Glutamatergic neuron (in vitro differentiated cells): ENCODE data around the gene GOLIM4. TPM values are rescaled to one million over a fixed set of nuclear protein-coding genes. Genes with fewer than 3 reads are reported as not detected.
"Not testable (repeated sequence)": the region's sequence is repeated elsewhere in the genome, so short reads cannot be mapped to it uniquely, and the experiment has no call there.

Source experiments
- DNase-seq: peaks from one replicate; pipeline ENCODE4 v3.0.0; 2022
- H3K27ac Mint-ChIP-seq: one replicate; pipeline ENCODE4 v1.8.0; 2020; ENCODE audit warnings: mild to moderate bottlenecking, mixed read lengths, inconsistent platforms; ENCODE audit not compliant: unreplicated experiment
- H3K27me3 Mint-ChIP-seq: one replicate; pipeline ENCODE4 v1.8.0; 2020; ENCODE audit warnings: mild to moderate bottlenecking, moderate library complexity, mixed read lengths, inconsistent platforms; ENCODE audit not compliant: unreplicated experiment
- H3K36me3 Mint-ChIP-seq: one replicate; pipeline ENCODE4 v1.8.0; 2020; ENCODE audit warnings: mild to moderate bottlenecking, mixed read lengths, inconsistent platforms; ENCODE audit not compliant: unreplicated experiment
- H3K4me1 Mint-ChIP-seq: one replicate; pipeline ENCODE4 v1.8.0; 2020; ENCODE audit warnings: mild to moderate bottlenecking, low read depth, mixed read lengths, inconsistent platforms; ENCODE audit not compliant: unreplicated experiment
- H3K4me3 Mint-ChIP-seq: one replicate; pipeline ENCODE4 v1.8.0; 2020; ENCODE audit warnings: mild to moderate bottlenecking, mixed read lengths, inconsistent platforms; ENCODE audit not compliant: unreplicated experiment
- H3K9me3 Mint-ChIP-seq: one replicate; pipeline ENCODE4 v1.8.0; 2020; ENCODE audit warnings: mild to moderate bottlenecking, moderate library complexity, mixed read lengths, inconsistent platforms; ENCODE audit not compliant: unreplicated experiment
- long read RNA-seq: library from polyadenylated mRNA; unstranded; transcript quantifications from one replicate; pipeline ENCODE4 v2.0.0, GENCODE V29; 2020; ENCODE audit not compliant: unreplicated experiment
- total RNA-seq: library from RNA; stranded (reverse); fragmentation: NEBNext Ultra II Directional; extraction: Animal tissue kit (Norgen Biotek cat#: 25700); gene quantifications from one replicate; pipeline ENCODE4 v1.2.1, GENCODE V29; 2021; ENCODE audit not compliant: unreplicated experiment
- TF ChIP-seq, protein P1 (sequence below): fragments of 200-600 bp; sonication (generic); IDR thresholded peaks from one replicate; pipeline ENCODE4 v1.5.0; 2021; ENCODE audit not compliant: partially characterized antibody, unreplicated experiment

The GOLIM4 gene
- 31.7 TPM for total RNA-seq
- long read RNA-seq, partial matches to known transcripts: 0 of 4 reads
- long read RNA-seq, other reads (novel, unspliced or antisense): 2 of 4 reads

- peak within 1 kb of the TSS; percentile 99 for H3K4me3 Mint-ChIP-seq
- peaks cover 22% of the 10 kb centered on the region for H3K4me1 Mint-ChIP-seq
- no peaks in the 10 kb centered on the region for H3K36me3 Mint-ChIP-seq
- H3K27me3 Mint-ChIP-seq: peaks cover 6% of the 10 kb centered on the region
- H3K27ac Mint-ChIP-seq: peak within 1 kb of the TSS; percentile 99
- peak; percentile 96 for DNase-seq
- TF ChIP-seq, protein P1, sequence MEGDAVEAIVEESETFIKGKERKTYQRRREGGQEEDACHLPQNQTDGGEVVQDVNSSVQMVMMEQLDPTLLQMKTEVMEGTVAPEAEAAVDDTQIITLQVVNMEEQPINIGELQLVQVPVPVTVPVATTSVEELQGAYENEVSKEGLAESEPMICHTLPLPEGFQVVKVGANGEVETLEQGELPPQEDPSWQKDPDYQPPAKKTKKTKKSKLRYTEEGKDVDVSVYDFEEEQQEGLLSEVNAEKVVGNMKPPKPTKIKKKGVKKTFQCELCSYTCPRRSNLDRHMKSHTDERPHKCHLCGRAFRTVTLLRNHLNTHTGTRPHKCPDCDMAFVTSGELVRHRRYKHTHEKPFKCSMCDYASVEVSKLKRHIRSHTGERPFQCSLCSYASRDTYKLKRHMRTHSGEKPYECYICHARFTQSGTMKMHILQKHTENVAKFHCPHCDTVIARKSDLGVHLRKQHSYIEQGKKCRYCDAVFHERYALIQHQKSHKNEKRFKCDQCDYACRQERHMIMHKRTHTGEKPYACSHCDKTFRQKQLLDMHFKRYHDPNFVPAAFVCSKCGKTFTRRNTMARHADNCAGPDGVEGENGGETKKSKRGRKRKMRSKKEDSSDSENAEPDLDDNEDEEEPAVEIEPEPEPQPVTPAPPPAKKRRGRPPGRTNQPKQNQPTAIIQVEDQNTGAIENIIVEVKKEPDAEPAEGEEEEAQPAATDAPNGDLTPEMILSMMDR: no peak
- H3K9me3 Mint-ChIP-seq: peaks cover 12% of the 10 kb centered on the region
Measured at GRCh38 chr3:168095611-168096209, at the start of gene GOLIM4. Gene GOLIM4, minus strand, starts transcription at chr3:168095924. Its CDS starts 639 bp downstream, at chr3:168095285.

- Mint-ChIP-seq H3K36me3 (no peaks in the 10 kb centered on the region), H3K27ac (no peak overlapping the region), H3K27me3 (no peaks in the 10 kb centered on the region), H3K4me1 (no peaks in the 10 kb centered on the region), H3K4me3 (no peak overlapping the region), H3K9me3 (no peaks in the 10 kb centered on the region)
- TF ChIP-seq, protein P1: no peak
- DNase-seq: no peak
Measured at GRCh38 chr3:168141405-168141998, 45.8 kb upstream of the GOLIM4 start.

- no peaks in the 10 kb centered on the region for H3K36me3 Mint-ChIP-seq
- no peaks in the 10 kb centered on the region for H3K9me3 Mint-ChIP-seq
- no peak overlapping the region for H3K4me3 Mint-ChIP-seq
- H3K27ac Mint-ChIP-seq: no peak overlapping the region
- no peak for DNase-seq
- no peaks in the 10 kb centered on the region for H3K4me1 Mint-ChIP-seq
- no peaks in the 10 kb centered on the region for H3K27me3 Mint-ChIP-seq
- TF ChIP-seq, protein P1: no peak
Measured at GRCh38 chr3:168139947-168140346, 44.2 kb upstream of the GOLIM4 start.

DNA sequence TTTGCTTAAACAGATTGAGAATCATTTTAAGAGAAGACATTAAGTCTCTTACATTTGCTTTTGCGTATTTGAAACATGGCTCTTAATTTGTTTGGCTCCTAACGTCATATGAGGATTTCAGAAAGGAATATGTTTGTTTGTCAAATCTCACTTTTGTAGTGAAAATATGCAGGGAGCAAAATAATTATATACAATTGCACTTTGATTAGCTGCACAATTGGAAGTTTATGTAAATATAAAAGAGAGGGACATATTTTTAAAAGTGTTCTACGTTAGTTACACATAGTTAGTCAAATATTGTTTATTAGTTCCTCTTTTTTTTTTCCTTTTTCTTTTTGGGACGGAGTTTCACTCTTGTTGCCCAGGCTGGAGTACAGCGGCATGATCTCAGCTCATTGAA, 42.7 kb upstream of the GOLIM4 start:
- TF ChIP-seq, protein P1: no peak
- no peaks in the 10 kb centered on the region for H3K27me3 Mint-ChIP-seq
- no peak overlapping the region for H3K4me3 Mint-ChIP-seq
- no peak for DNase-seq
- no peak overlapping the region for H3K27ac Mint-ChIP-seq
- H3K9me3 Mint-ChIP-seq: no peaks in the 10 kb centered on the region
- H3K36me3 Mint-ChIP-seq: no peaks in the 10 kb centered on the region
- H3K4me1 Mint-ChIP-seq: no peaks in the 10 kb centered on the region

- H3K36me3 Mint-ChIP-seq: no peaks in the 10 kb centered on the region
- no peak overlapping the region for H3K4me3 Mint-ChIP-seq
- no peak for DNase-seq
- no peaks in the 10 kb centered on the region for H3K9me3 Mint-ChIP-seq
- H3K27me3 Mint-ChIP-seq: no peaks in the 10 kb centered on the region
- H3K27ac Mint-ChIP-seq: no peak overlapping the region
- TF ChIP-seq, protein P1: no peak
- H3K4me1 Mint-ChIP-seq: no peaks in the 10 kb centered on the region
Measured at GRCh38 chr3:168134931-168135330, 39.2 kb upstream of the GOLIM4 start.

DNA sequence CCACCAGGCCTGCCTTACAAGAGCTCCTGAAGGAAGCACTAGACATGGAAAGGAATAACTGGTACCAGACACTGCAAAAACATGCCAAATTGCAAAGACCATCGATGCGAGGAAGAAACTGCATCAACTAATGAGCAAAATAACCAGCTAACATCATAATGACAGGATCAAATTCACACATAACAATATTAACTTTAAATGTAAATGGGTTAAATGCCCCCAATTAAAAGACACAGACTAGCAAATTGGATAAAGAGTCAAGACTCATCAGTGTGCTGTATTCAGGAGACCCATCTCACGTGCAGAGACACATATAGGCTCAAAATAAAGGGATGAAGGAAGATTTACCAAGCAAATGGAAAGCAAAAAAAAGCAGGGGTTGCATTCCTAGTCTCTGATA, 34.5 kb upstream of the GOLIM4 start:
- H3K36me3 Mint-ChIP-seq, H3K4me1 Mint-ChIP-seq, DNase-seq, H3K27ac Mint-ChIP-seq, H3K9me3 Mint-ChIP-seq, H3K27me3 Mint-ChIP-seq, H3K4me3 Mint-ChIP-seq: not testable (repeated sequence)

- not testable (repeated sequence) for H3K9me3 Mint-ChIP-seq, H3K27me3 Mint-ChIP-seq, H3K4me3 Mint-ChIP-seq, H3K36me3 Mint-ChIP-seq, H3K4me1 Mint-ChIP-seq, H3K27ac Mint-ChIP-seq, DNase-seq
Measured at GRCh38 chr3:168128463-168128862, 32.7 kb upstream of the GOLIM4 start.
